ENCODE data around the gene XAF1.

Gene XAF1

DNA sequence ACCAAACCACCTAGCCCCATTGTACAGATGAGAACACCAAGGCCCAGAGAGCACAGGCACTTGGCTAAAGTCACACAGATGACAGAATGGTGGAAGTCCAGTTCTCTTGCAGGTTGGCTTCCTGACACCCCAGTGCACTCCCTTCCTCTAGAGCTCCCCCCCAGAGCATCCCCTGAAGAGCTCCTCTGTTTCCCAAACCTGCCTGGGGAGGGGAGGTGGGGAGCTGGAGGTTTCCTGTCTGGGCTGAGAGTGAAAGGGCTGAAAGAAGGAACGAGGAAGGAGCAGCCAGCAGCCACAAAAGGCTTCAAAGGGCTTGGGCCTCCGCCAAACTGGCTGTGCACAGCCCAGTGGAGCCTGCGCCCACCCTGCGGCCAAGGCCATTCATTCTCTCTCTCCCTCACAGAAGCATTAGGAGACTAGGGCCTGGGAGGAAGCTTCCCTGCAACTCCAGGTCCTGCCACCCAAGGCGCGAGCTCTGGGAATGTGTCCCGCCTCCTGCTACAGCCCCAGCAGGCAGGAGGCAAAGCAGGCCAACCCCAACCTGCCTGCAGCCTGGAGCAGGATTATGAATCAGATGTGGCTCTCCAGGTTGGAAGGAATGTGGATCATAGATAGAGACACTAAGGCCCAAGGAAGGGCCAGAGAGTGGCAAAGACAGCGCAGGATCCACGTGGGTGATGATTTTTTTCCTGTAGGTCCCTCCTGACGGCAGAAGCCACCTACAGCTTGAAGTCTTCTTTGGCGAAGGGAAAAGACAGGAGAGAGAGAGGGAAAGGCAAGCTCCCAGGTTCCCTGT lies 43.6 kb upstream of the XAF1 start:
- DNase-seq (ENCODE audit: low spot score), result no peak
- TF ChIP-seq, protein P1, sequence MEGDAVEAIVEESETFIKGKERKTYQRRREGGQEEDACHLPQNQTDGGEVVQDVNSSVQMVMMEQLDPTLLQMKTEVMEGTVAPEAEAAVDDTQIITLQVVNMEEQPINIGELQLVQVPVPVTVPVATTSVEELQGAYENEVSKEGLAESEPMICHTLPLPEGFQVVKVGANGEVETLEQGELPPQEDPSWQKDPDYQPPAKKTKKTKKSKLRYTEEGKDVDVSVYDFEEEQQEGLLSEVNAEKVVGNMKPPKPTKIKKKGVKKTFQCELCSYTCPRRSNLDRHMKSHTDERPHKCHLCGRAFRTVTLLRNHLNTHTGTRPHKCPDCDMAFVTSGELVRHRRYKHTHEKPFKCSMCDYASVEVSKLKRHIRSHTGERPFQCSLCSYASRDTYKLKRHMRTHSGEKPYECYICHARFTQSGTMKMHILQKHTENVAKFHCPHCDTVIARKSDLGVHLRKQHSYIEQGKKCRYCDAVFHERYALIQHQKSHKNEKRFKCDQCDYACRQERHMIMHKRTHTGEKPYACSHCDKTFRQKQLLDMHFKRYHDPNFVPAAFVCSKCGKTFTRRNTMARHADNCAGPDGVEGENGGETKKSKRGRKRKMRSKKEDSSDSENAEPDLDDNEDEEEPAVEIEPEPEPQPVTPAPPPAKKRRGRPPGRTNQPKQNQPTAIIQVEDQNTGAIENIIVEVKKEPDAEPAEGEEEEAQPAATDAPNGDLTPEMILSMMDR (IDR thresholded peaks at IDR 0.05; ENCODE audit: extremely low read depth, missing control alignments), result no peak

DNA sequence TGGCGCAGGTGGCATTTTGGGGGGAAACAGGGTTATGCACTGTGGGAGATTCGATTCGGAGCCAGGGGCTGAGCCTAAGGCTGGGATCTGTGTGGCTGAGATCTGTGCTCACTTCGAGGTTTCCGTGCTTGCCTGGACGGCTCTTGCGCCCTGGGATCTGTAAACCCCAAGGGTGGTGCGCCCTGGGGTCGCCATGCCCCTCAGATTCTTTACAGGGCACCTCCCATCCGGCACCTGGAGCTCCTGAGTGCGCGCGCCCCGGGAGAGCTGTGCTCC lies 43.1 kb upstream of the XAF1 start:
- TF ChIP-seq, protein P1 (IDR thresholded peaks at IDR 0.05; ENCODE audit: extremely low read depth, missing control alignments), result no peak
- no peak for DNase-seq (ENCODE audit: low spot score)

DNA sequence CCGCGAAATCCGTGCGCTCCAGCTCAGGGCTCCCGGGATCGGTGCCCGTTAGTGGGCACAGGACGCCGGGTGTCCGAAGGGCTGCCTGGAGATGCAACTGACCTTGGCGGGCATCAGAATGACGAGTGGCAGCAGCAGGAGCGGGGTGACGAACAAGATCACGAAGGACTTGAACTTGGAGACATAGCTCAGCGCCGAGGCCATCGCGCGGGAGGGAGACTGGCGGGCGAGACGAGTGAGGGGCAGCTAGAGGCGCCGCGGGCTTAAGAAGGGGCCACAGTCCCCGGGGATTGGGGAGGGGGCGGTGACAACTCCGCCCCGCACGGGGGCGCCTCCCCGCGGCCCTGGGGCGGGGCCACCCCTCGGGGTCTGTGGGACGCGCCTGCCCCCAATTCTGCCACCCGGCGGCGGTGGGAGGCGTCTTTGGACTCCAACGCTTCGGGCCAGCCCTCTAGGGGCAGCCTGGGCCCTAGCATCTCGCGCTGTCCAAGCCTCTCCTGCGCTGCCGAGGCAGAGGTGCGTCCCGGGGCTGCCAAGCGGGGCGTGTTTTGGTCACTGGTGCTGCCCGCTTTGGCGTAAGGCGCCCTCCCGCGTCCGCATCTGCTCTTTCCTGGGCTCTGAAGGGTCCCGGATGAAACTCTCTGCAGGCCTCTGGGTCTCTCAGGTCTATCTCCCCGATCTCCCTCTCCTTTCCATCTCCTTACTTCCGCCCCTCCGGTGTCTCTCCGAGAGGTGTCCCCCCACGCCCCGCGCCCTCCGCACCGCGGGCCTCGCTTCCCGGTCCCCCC lies 42.5 kb upstream of the XAF1 start, which contains the start of gene SLC13A5:
Gene SLC13A5, minus strand, starts transcription at position 240 of the 788 bp plus-strand sequence. Its CDS starts 36 bp downstream, at position 204.
- TF ChIP-seq, protein P1 (IDR thresholded peaks at IDR 0.05; ENCODE audit: extremely low read depth, missing control alignments), result no peak
- peak; percentile 62 for DNase-seq (ENCODE audit: low spot score)

DNA sequence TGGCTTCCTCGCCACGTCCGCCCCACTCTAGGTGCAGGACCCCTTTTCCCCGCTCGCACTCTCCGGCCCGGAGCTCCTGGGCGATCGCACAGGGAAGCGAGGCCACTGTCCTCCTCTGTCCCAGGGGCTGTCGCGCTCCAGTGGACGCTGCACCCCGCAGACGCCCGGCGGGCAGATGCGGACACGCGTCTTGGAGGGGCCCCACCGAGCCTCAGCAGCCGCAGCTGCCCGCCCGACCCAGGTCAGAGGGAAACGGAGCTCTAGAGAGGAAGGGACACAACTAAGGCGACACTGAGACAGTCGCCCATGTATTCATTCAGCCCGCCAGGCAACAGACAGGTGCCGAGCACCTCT lies 42.0 kb upstream of the XAF1 start:
- no peak for DNase-seq (ENCODE audit: low spot score)
- TF ChIP-seq, protein P1 (IDR thresholded peaks at IDR 0.05; ENCODE audit: extremely low read depth, missing control alignments), result no peak

DNA sequence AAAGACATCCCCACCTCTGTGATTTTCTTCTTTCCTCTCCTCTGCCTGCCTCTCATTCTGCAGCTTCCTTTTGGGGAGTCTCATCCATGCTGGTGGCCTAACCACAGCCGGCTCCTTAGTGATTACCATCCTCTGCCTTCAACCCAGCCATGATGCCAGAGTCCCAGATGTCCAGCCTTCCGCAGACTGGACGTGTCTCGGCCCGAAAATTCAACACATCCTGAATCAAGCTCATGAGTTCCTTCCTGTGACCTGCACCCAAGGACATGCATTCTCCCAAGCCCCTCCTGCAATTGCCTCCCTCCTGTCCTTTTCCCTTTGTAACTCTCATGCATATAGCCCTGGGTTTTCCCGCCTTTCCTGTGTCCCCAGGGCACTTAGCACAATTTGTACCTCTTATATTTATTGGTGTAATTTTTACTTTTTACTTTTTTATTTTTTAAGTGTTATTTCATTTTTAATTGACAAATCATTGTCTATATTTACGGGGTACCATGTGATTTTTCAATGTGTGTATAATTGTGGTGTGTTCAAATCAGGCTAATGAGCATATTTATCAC lies 41.5 kb upstream of the XAF1 start:
- TF ChIP-seq, protein P1 (IDR thresholded peaks at IDR 0.05; ENCODE audit: extremely low read depth, missing control alignments), result no peak
- DNase-seq (ENCODE audit: low spot score), result no peak

DNA sequence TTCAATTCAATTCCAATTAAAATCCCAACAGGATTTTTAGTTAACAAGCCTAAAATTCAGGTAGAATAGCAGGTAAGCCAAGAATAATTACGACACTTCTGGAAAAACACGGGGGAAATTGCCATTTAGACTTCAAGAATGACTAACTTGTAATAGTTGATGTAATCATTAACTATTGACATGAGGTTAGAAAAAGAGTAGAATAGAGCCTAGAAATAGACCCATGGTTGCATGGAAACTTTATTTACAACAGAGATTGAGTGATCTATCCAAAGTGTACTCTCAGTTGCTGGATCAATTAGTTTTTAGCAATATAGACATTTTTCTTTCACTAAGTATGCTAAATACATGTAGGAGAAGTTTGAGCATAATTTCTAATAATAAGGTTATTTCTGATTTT lies 39.1 kb upstream of the XAF1 start:
- TF ChIP-seq, protein P1 (IDR thresholded peaks at IDR 0.05; ENCODE audit: extremely low read depth, missing control alignments), result no peak
- no peak for DNase-seq (ENCODE audit: low spot score)

DNA sequence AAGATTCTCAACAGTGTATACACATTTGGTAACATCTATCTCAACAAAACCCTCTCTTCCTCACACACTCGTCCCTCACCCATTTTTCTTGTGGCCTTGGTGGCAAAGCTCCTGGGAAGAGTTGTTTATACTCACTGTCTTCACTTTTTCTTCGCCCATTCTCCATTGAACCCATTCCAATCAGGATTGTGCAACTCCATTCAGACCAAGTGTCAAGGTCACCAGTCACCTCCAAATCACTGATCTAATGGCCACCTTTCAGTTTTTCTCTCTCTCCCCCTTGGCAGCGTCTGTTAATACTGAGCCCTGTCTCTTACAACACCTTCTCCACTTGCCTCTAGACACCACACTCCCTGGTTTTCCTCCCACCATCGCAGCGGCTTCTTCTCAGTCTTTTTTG lies 34.1 kb upstream of the XAF1 start:
- no peak for DNase-seq (ENCODE audit: low spot score)
- TF ChIP-seq, protein P1 (IDR thresholded peaks at IDR 0.05; ENCODE audit: extremely low read depth, missing control alignments), result no peak

All from GM20000 (cell line).